ENCODE measurements around the gene MUC2. TPM values are rescaled to one million over a fixed set of nuclear protein-coding genes. Genes with fewer than 3 reads are reported as not detected.

The MUC2 gene
- total RNA-seq, 4 donors from 2014 or later: 0.08 TPM; not detected in 3

GRCh38 chr11:1069740-1070139 lies 4.9 kb upstream of the MUC2 start:
- Histone ChIP-seq H3K36me3 (no peaks in the 10 kb centered on the region), H3K9me3 (no peaks in the 10 kb centered on the region), H3K4me1 (no peaks in the 10 kb centered on the region), H3K4me3 (no peak overlapping the region), H3K27ac (no peak overlapping the region), H3K27me3 (peaks cover 71% of the 10 kb centered on the region)
- TF ChIP-seq EP300 (IDR thresholded peaks at IDR 0.05) (no peak), POLR2A (IDR thresholded peaks at IDR 0.05) (no peak)
- no peak for ATAC-seq

- Histone ChIP-seq H3K4me3 (no peak overlapping the region), H3K27me3 (peaks cover 71% of the 10 kb centered on the region), H3K4me1 (no peaks in the 10 kb centered on the region), H3K9me3 (no peaks in the 10 kb centered on the region), H3K27ac (no peak overlapping the region), H3K36me3 (no peaks in the 10 kb centered on the region)
- no peak for TF ChIP-seq POLR2AphosphoS5 (IDR thresholded peaks at IDR 0.05)
- no peak for TF ChIP-seq POLR2A (IDR thresholded peaks at IDR 0.05)
- no peak for TF ChIP-seq EP300 (IDR thresholded peaks at IDR 0.05)
- no peak for ATAC-seq
- 80% methylated on average over 4 of the region's 9 CpGs; no CpG with 5 or more reads in 1 of the 2 donors for WGBS, 2 donors (ENCODE audit: low coverage in 1 of 2)
Measured at GRCh38 chr11:1070594-1071462, 3.8 kb upstream of the MUC2 start.

GRCh38 chr11:1071571-1072115 lies 3.0 kb upstream of the MUC2 start:
- ATAC-seq: no peak
- TF ChIP-seq POLR2A (IDR thresholded peaks at IDR 0.05): no peak
- no peaks in the 10 kb centered on the region for H3K9me3 ChIP-seq
- H3K27me3 ChIP-seq: peaks cover 68% of the 10 kb centered on the region
- no peak overlapping the region for H3K27ac ChIP-seq
- H3K36me3 ChIP-seq: no peaks in the 10 kb centered on the region
- 68% methylated on average over 11 of the region's 21 CpGs; no CpG with 5 or more reads in 1 of the 2 donors for WGBS, 2 donors (ENCODE audit: low coverage in 1 of 2)
- no peaks in the 10 kb centered on the region for H3K4me1 ChIP-seq
- H3K4me3 ChIP-seq: no peak overlapping the region

GRCh38 chr11:1072116-1072820 lies 2.4 kb upstream of the MUC2 start:
- WGBS, 2 donors (ENCODE audit: low coverage in 1 of 2): 0 to 64% methylated on average over 1 to 6 of the region's 18 CpGs
- TF ChIP-seq CTCF (IDR thresholded peaks at IDR 0.05) (no peak), POLR2AphosphoS5 (IDR thresholded peaks at IDR 0.05) (no peak), EP300 (IDR thresholded peaks at IDR 0.05) (no peak), POLR2A (IDR thresholded peaks at IDR 0.05) (no peak)

GRCh38 chr11:1072821-1073231 lies 1.8 kb upstream of the MUC2 start:
- no peak overlapping the region for H3K4me3 ChIP-seq
- no peaks in the 10 kb centered on the region for H3K36me3 ChIP-seq
- 88% methylated on average over 3 of the region's 9 CpGs; no CpG with 5 or more reads in 1 of the 2 donors for WGBS, 2 donors (ENCODE audit: low coverage in 1 of 2)
- no peak for TF ChIP-seq POLR2AphosphoS5 (IDR thresholded peaks at IDR 0.05)
- no peak for TF ChIP-seq POLR2A (IDR thresholded peaks at IDR 0.05)
- TF ChIP-seq EP300 (IDR thresholded peaks at IDR 0.05): no peak
- no peak for TF ChIP-seq CTCF (IDR thresholded peaks at IDR 0.05)
- H3K9me3 ChIP-seq: no peaks in the 10 kb centered on the region
- no peak for ATAC-seq
- H3K4me1 ChIP-seq: no peaks in the 10 kb centered on the region
- no peak overlapping the region for H3K27ac ChIP-seq
- peaks cover 80% of the 10 kb centered on the region for H3K27me3 ChIP-seq

More at GRCh38 chr11:1072116-1072820, 2.4 kb upstream of the MUC2 start:
- no peak overlapping the region for H3K27ac ChIP-seq
- H3K36me3 ChIP-seq: no peaks in the 10 kb centered on the region
- no peaks in the 10 kb centered on the region for H3K9me3 ChIP-seq
- H3K27me3 ChIP-seq: peaks cover 74% of the 10 kb centered on the region
- ATAC-seq: no peak
- H3K4me3 ChIP-seq: no peak overlapping the region
- H3K4me1 ChIP-seq: no peaks in the 10 kb centered on the region

- H3K9me3 ChIP-seq: no peaks in the 10 kb centered on the region
- H3K27ac ChIP-seq: no peak overlapping the region
- H3K36me3 ChIP-seq: no peaks in the 10 kb centered on the region
- TF ChIP-seq POLR2AphosphoS5 (IDR thresholded peaks at IDR 0.05) (no peak), EP300 (IDR thresholded peaks at IDR 0.05) (no peak), CTCF (IDR thresholded peaks at IDR 0.05) (no peak), POLR2A (IDR thresholded peaks at IDR 0.05) (no peak)
- H3K27me3 ChIP-seq: peaks cover 81% of the 10 kb centered on the region
- 0% methylated on average over 1 of the region's 13 CpGs; no CpG with 5 or more reads in 1 of the 2 donors for WGBS, 2 donors (ENCODE audit: low coverage in 1 of 2)
- no peak overlapping the region for H3K4me3 ChIP-seq
- no peaks in the 10 kb centered on the region for H3K4me1 ChIP-seq
- ATAC-seq: peak; percentile 41
Measured at GRCh38 chr11:1073261-1073724, 1.4 kb upstream of the MUC2 start.
